ENCODE data around the gene ACMSD. TPM values are rescaled to one million over a fixed set of nuclear protein-coding genes. Genes with fewer than 3 reads are reported as not detected.
A peak's percentile ranks its signal among the peaks of the same experiment; 100 is the strongest.

ACMSD gene
- total and polyA plus RNA-seq, 2 of the 13 experiments (the other 11 are each of a cell fraction or from before 2014, with no cell fraction given) = not detected

DNA sequence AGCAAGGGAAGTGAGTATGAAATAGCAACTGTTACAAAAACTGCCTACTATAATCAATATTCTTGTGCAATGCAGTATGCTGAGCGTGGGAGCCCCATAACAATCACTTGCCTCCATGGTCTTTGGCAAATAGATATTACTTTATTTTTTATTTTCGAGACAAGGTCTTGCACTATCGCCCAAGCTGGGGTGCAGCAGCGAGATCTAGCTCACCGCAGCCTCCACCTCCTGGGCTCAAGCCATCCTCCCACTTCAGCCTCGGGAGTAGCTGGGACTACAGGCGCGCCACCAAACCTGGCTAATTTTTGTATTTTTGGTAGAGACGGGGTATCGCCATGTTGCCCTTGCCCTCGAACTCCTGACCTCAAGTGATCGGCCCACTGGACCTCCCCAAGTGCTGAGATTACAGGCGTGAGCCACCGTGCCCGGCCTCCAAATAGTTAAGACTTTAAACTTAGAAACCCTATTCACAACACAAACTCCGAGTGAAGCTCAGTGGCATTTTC lies 79.0 kb downstream of the ACMSD start (continued):
- peak; percentile 27 for TF ChIP-seq TEAD3 (CRISPR knock-in tag; optimal IDR thresholded peaks at IDR 0.05; ENCODE audit: borderline replicate concordance)

DNA sequence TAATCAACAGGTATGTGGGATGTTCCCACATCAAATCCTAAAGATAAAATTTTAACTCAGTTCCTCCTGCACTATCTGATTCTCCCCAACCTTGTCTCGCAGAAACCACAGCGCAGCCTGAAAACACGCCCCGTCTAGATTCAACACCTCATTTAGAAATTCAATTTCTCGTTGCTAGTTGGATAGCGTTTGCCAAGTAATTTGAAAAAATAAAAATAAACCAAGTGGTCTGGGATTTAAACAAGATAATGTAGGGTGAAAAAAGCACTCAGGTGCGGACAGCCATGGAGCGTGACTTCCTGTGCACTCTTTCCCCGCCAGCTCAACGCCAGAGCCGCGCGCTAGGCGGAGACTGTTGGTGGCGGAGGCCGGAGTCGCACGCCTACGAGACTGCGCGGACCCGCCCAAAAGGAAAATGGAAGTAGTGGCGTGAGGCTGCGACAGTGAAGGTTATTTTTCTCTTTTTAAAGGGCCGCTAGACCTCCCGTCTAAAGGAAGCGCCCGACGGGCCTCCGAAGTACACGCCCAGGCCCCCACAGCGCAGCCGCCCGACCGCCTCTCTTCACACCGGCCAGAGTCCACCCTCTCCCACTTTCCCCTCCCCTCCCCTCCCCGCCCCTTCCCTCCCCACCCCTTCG lies 79.6 kb downstream of the ACMSD start:
- ChIA-PET CTCF (ENCODE audit: low intra/inter-chr PET ratio, low total read pairs) (no interaction called here), POLR2A (interaction anchor here (1.0 to 2.7 kb wide), 9 partner anchors 9 to 1067 kb away, joined by 3 to 15 read pairs (median 6); partner anchors contain the start of genes DARS1, R3HDM1, RAB3GAP1 and ZRANB3)
- DNase-seq (ENCODE audit: low spot score) (no peak), ATAC-seq (peak; percentile 90), FAIRE-seq (no peak)
- 2% methylated on average over 38 of the region's 38 CpGs for WGBS (ENCODE audit: low lambda C conversion rate)
- Histone ChIP-seq H3K27ac (ENCODE audit: extremely low read length, insufficient read depth, low read length) (peak overlapping the region; percentile 99), H3K27me3 (ENCODE audit: control insufficient read depth in 1 of 2, insufficient read depth in 2 of 2, low read length in 2 of 2) (no peaks in the 10 kb centered on the region; a peak in 1 of 5 replicates), H3K4me3 (replicated peaks in 1 of 3; ENCODE audit: insufficient read depth in 1 of 3, low read depth in 2 of 3, low read length in 3 of 3) (peak overlapping the region; percentile 77 to 100 (median 94)), H3K9me3 (ENCODE audit: low read length) (no peaks in the 10 kb centered on the region), H4K20me1 (ENCODE audit: insufficient read depth, low read length) (peaks cover 36% of the 10 kb centered on the region), H3K79me2 (ENCODE audit: insufficient read depth, low read length) (peaks cover 46% of the 10 kb centered on the region), H3K36me3 (replicated peaks in 1 of 2; ENCODE audit: control insufficient read depth in 1 of 2, insufficient read depth in 2 of 2, low read length in 2 of 2) (no peaks in the 10 kb centered on the region; a peak in 1 of 5 replicates), H3K4me1 (ENCODE audit: insufficient read depth, low read length) (peaks cover 36% of the 10 kb centered on the region), H2AFZ (ENCODE audit: low read length) (peak overlapping the region; percentile 31), H3K4me2 (ENCODE audit: low read depth, low read length) (peak overlapping the region; percentile 87), H3K9ac (ENCODE audit: insufficient read depth, low read depth, low read length) (peak overlapping the region; percentile 99)
- intact Hi-C loops (cut with micrococcal nuclease; ENCODE audit: unreplicated experiment) (loop anchor here (5.0 to 10.0 kb wide), 4 partner anchors 137 to 803 kb away; partner anchors contain the start of genes R3HDM1, RAB3GAP1 and ZRANB3), in situ Hi-C loops (cut with HindIII; ENCODE audit: extremely low pct_ligation_motif_present, low pct_unique_long_range_greater_than_20kb) (no loop called here)
- TSS peak; percentile 91 for BruUV-seq (replicated peaks)
- TF ChIP-seq, protein P1, sequence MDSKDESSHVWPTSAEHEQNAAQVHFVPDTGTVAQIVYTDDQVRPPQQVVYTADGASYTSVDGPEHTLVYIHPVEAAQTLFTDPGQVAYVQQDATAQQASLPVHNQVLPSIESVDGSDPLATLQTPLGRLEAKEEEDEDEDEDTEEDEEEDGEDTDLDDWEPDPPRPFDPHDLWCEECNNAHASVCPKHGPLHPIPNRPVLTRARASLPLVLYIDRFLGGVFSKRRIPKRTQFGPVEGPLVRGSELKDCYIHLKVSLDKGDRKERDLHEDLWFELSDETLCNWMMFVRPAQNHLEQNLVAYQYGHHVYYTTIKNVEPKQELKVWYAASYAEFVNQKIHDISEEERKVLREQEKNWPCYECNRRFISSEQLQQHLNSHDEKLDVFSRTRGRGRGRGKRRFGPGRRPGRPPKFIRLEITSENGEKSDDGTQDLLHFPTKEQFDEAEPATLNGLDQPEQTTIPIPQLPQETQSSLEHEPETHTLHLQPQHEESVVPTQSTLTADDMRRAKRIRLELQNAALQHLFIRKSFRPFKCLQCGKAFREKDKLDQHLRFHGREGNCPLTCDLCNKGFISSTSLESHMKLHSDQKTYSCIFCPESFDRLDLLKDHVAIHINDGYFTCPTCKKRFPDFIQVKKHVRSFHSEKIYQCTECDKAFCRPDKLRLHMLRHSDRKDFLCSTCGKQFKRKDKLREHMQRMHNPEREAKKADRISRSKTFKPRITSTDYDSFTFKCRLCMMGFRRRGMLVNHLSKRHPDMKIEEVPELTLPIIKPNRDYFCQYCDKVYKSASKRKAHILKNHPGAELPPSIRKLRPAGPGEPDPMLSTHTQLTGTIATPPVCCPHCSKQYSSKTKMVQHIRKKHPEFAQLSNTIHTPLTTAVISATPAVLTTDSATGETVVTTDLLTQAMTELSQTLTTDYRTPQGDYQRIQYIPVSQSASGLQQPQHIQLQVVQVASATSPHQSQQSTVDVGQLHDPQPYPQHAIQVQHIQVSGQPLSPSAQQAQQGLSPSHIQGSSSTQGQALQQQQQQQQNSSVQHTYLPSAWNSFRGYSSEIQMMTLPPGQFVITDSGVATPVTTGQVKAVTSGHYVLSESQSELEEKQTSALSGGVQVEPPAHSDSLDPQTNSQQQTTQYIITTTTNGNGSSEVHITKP (CRISPR knock-in tag; IDR thresholded peaks at IDR 0.05; ENCODE audit: low read depth) = 0 out of 2 replicates have a peak, but pooled peaks have one; percentile 34
- peak; percentile 23; the same call in 1 of the 2 replicates for TF ChIP-seq ELF3 (CRISPR knock-in tag; IDR thresholded peaks at IDR 0.05)
- no peak for TF ChIP-seq PAWR (CRISPR knock-in tag; IDR thresholded peaks at IDR 0.05; ENCODE audit: borderline replicate concordance)
- TF ChIP-seq ZNF282 (IDR thresholded peaks at IDR 0.05; ENCODE audit: partially characterized antibody) = no peak
- TF ChIP-seq ZKSCAN5 (CRISPR knock-in tag; IDR thresholded peaks at IDR 0.05) = no peak; the same call in 1 of the 2 replicates
- no peak; the same call in 1 of the 2 replicates for TF ChIP-seq ZNF792 (CRISPR knock-in tag; IDR thresholded peaks at IDR 0.05)
- no peak for TF ChIP-seq SOX6 (IDR thresholded peaks at IDR 0.05)
- TF ChIP-seq SOX6 (CRISPR knock-in tag; IDR thresholded peaks at IDR 0.05) = no peak
- TF ChIP-seq GPN1 (CRISPR knock-in tag; IDR thresholded peaks at IDR 0.05; ENCODE audit: borderline replicate concordance) = no peak
- TF ChIP-seq, protein P2, sequence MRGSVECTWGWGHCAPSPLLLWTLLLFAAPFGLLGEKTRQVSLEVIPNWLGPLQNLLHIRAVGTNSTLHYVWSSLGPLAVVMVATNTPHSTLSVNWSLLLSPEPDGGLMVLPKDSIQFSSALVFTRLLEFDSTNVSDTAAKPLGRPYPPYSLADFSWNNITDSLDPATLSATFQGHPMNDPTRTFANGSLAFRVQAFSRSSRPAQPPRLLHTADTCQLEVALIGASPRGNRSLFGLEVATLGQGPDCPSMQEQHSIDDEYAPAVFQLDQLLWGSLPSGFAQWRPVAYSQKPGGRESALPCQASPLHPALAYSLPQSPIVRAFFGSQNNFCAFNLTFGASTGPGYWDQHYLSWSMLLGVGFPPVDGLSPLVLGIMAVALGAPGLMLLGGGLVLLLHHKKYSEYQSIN (CRISPR knock-in tag; IDR thresholded peaks at IDR 0.05; ENCODE audit: borderline replicate concordance) = no peak
- no peak for TF ChIP-seq GABPA (IDR thresholded peaks at IDR 0.05; ENCODE audit: low read depth, low read length)
- TF ChIP-seq GABPA (CRISPR knock-in tag; IDR thresholded peaks at IDR 0.05; ENCODE audit: low read depth) = no peak
- no peak for TF ChIP-seq TCF7 (IDR thresholded peaks at IDR 0.05; ENCODE audit: low read depth)
- no peak for TF ChIP-seq ZSCAN29 (CRISPR knock-in tag; conservative IDR thresholded peaks at IDR 0.05)
- TF ChIP-seq ZNF878 (CRISPR knock-in tag; IDR thresholded peaks at IDR 0.05) = no peak; the same call in 1 of the 2 replicates
- no peak for TF ChIP-seq MZF1 (CRISPR knock-in tag; IDR thresholded peaks at IDR 0.05; ENCODE audit: borderline replicate concordance)
- no peak for TF ChIP-seq NFIB (CRISPR knock-in tag; IDR thresholded peaks at IDR 0.05; ENCODE audit: borderline replicate concordance)
- 0 out of 2 replicates have a peak, but pooled peaks have one; percentile 48 for TF ChIP-seq ZFYVE20 (CRISPR knock-in tag; IDR thresholded peaks at IDR 0.05; ENCODE audit: borderline replicate concordance, low read depth)
